Panc1 (cell line): ENCODE results near the gene SESTD1. TPM values are rescaled to one million over a fixed set of nuclear protein-coding genes. Genes with fewer than 3 reads are reported as not detected.

Experiments
- ATAC-seq: fragments of 200-7000 bp; cut with Tn5 transposase; 2 replicates; pipeline ENCODE4 v1.9.1; 2020; ENCODE audit warnings: mild to moderate bottlenecking, moderate library complexity
- BruUV-seq: library from RNA; stranded (reverse); fragments of 400-500 nt; replicated peaks from 2 replicates; lab custom pipeline; 2021; lab: Mats Ljungman, UMichigan
- CTCF ChIA-PET: fragments of 300-600 bp; sonication (Branson Sonifier 250); formaldehyde crosslinking; loops from one replicate; lab custom pipeline; 2022; ENCODE audit warnings: antibody characterized with exemption; lab: Charles Lee
- POLR2A ChIA-PET: fragments of 300-600 bp; sonication (Branson Sonifier 250); formaldehyde crosslinking; loops from one replicate; lab custom pipeline; 2022; ENCODE audit warnings: antibody characterized with exemption; lab: Charles Lee
- DNase-seq: peaks from one replicate; pipeline ENCODE4 v3.0.0-alpha.2; 2010; ENCODE audit warnings: low read depth, low spot score
- H3K27ac ChIP-seq: 2 replicates; pipeline ENCODE4 v1.5.1; 2011; ENCODE audit warnings: mild to moderate bottlenecking, low read length, inconsistent platforms
- H3K27me3 ChIP-seq: fragments of 200-500 bp; sonication (Bioruptor generic); 2 replicates; pipeline ENCODE4 v1.6.0; 2014; ENCODE audit warnings: low read length, inconsistent platforms; ENCODE audit not compliant: control insufficient read depth, insufficient read depth
- H3K36me3 ChIP-seq: fragments of 200-500 bp; sonication (Bioruptor generic); 2 replicates; pipeline ENCODE4 v1.5.1; 2014; ENCODE audit warnings: inconsistent platforms, mild to moderate bottlenecking, low read length, moderate library complexity; ENCODE audit not compliant: control insufficient read depth, insufficient read depth
- H3K4me1 ChIP-seq: 2 replicates; pipeline ENCODE4 v1.5.1; 2011; ENCODE audit warnings: inconsistent platforms, mild to moderate bottlenecking, low read length, moderate library complexity; ENCODE audit not compliant: control insufficient read depth, insufficient read depth
- H3K4me3 ChIP-seq, 2 experiments: 2 replicates each; pipeline ENCODE4 v1.5.1; 2011 to 2012; ENCODE audit warnings: low read depth in 2 of 2, low read length in 2 of 2, mild to moderate bottlenecking in 2 of 2, inconsistent platforms in 1 of 2, moderate library complexity in 1 of 2
- H3K9me3 ChIP-seq: fragments of 200-500 bp; sonication (Bioruptor generic); 2 replicates; pipeline ENCODE4 v1.5.1; 2014; ENCODE audit warnings: low read depth, mild to moderate bottlenecking, inconsistent platforms, low read length, moderate library complexity; ENCODE audit not compliant: control insufficient read depth, insufficient read depth
- POLR2AphosphoS5 ChIP-seq: IDR thresholded peaks from 2 replicates; pipeline ENCODE4 v1.6.1; 2012; ENCODE audit warnings: mild to moderate bottlenecking, low read depth, low read length, moderate library complexity
- REST ChIP-seq, 2 experiments: IDR thresholded peaks; 2 replicates each; pipeline ENCODE4 v1.6.1; 2011 to 2012; ENCODE audit warnings: low read depth in 2 of 2, control low read depth in 1 of 2, low read length in 1 of 2, mild to moderate bottlenecking in 1 of 2, moderate library complexity in 1 of 2; ENCODE audit not compliant: insufficient read depth in 1 of 2
- SIN3A ChIP-seq: IDR thresholded peaks from 2 replicates; pipeline ENCODE4 v1.6.1; 2012; ENCODE audit warnings: low read depth, mild to moderate bottlenecking, low read length, moderate library complexity, borderline replicate concordance; ENCODE audit not compliant: insufficient read depth
- TCF7L2 ChIP-seq: IDR thresholded peaks from 2 replicates; pipeline ENCODE4 v1.6.1; 2011; ENCODE audit warnings: mild to moderate bottlenecking, low read depth, low read length, inconsistent platforms
- in situ Hi-C: cut with HindIII; loops from 2 replicates; pipeline ENCODE4 v1.10.0; 2016; ENCODE audit warnings: low sequenced_read_pairs, low pct_unique_long_range_greater_than_20kb
- intact Hi-C: fragments of 100-400 bp; cut with micrococcal nuclease; formaldehyde crosslinking; loops from one replicate; pipeline ENCODE4 v1.10.0; 2022; ENCODE audit not compliant: unreplicated experiment
- total RNA-seq: library from RNA; stranded (reverse); gene quantifications from one replicate; pipeline ENCODE4 v1.2.1, GENCODE V29; 2021; ENCODE audit not compliant: unreplicated experiment
- TF ChIP-seq, protein P1 (sequence below): fragments of 450-650 bp; IDR thresholded peaks from 2 replicates; pipeline ENCODE4 v1.5.1; 2017; ENCODE audit warnings: mild to moderate bottlenecking

SESTD1 gene
- total RNA-seq, 1 experiment from 2014 or later, result 31.3 TPM

GRCh38 chr2:179237209-179237946 is 27.3 kb downstream of the SESTD1 start:
- H3K4me3 ChIP-seq, result no peak overlapping the region
- BruUV-seq, result no TSS peak
- ChIA-PET CTCF (interaction anchor here (0.6 kb wide), 1 partner anchor 55 kb away, joined by 3 read pairs; no protein-coding TSS in a partner anchor), POLR2A (no interaction called here)
- intact Hi-C loops (no loop called here), in situ Hi-C loops (no loop called here)
- H3K27ac ChIP-seq, result no peak overlapping the region
- peaks cover 13% of the 10 kb centered on the region; the same call in 1 of the 2 replicates for H3K4me1 ChIP-seq
- H3K36me3 ChIP-seq, result no peaks in the 10 kb centered on the region
- no peak for ATAC-seq
- no peaks in the 10 kb centered on the region for H3K27me3 ChIP-seq
- TF ChIP-seq SIN3A (no peak), TCF7L2 (no peak)
- no peaks in the 10 kb centered on the region for H3K9me3 ChIP-seq
- DNase-seq, result no peak

DNA sequence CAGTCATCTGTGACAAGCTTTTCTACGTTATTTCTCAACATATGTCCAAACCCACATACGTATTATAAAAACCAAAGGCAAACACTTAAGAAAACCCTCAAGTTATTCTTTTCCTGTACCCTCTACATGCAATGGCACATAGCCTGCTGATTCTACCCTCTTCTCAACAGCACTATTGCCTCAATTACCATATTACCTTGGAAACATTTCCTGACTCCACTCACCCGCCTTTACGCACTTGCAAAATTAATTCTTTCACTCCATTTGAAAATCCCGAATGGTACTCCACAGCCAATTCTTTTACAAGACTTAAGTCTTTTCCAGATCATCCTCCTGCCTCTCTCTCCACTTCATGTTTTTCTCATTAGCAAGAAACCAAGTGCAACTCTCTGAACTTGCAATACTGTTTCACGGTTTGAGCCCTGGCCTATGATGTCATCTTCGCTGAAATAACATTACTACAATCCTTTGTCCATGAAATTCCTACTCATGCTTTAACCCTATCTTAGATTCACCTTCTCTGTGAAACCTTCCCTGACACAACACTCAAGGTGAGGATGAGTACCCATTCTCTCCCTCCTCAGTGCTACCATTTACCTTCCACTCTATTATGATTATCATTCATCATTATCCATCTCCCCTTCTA is 29.0 kb downstream of the SESTD1 start:
- POLR2A ChIA-PET, result no interaction called here
- in situ Hi-C loops (no loop called here), intact Hi-C loops (no loop called here)
- TF ChIP-seq REST (IDR thresholded peaks at IDR 0.05; ENCODE audit: insufficient read depth in 1 of 2, low read depth in 2 of 2, low read length in 1 of 2) (no peak), POLR2AphosphoS5 (no peak), SIN3A (no peak), TCF7L2 (no peak)
- TF ChIP-seq, protein P1, sequence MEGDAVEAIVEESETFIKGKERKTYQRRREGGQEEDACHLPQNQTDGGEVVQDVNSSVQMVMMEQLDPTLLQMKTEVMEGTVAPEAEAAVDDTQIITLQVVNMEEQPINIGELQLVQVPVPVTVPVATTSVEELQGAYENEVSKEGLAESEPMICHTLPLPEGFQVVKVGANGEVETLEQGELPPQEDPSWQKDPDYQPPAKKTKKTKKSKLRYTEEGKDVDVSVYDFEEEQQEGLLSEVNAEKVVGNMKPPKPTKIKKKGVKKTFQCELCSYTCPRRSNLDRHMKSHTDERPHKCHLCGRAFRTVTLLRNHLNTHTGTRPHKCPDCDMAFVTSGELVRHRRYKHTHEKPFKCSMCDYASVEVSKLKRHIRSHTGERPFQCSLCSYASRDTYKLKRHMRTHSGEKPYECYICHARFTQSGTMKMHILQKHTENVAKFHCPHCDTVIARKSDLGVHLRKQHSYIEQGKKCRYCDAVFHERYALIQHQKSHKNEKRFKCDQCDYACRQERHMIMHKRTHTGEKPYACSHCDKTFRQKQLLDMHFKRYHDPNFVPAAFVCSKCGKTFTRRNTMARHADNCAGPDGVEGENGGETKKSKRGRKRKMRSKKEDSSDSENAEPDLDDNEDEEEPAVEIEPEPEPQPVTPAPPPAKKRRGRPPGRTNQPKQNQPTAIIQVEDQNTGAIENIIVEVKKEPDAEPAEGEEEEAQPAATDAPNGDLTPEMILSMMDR, result no peak
- Histone ChIP-seq H3K27me3 (no peaks in the 10 kb centered on the region), H3K36me3 (no peaks in the 10 kb centered on the region), H3K9me3 (no peaks in the 10 kb centered on the region), H3K4me3 (no peak overlapping the region), H3K4me1 (peaks cover 13% of the 10 kb centered on the region; the same call in 1 of the 2 replicates), H3K27ac (no peak overlapping the region)
- ATAC-seq, result no peak
- CTCF ChIA-PET, result no interaction called here
- no TSS peak for BruUV-seq
- no peak for DNase-seq
